Fibroblast of skin of left quadriceps (primary cell): ENCODE measurements around the gene CNIH4.
"Not testable (repeated sequence)": the region's sequence is repeated elsewhere in the genome, so short reads cannot be mapped to it uniquely, and the experiment has no call there.

Experiments
- DNase-seq, 2 experiments: peaks; one replicate each; pipeline ENCODE4 v3.0.0-alpha.2; 2013; ENCODE audit warnings: low read depth in 2 of 2

The CNIH4 gene

GRCh38 chr1:224356685-224357625, at the start of gene CNIH4:
TSS of gene CNIH4 (plus strand) at chr1:224356879. CDS start at chr1:224356925, 46 bp downstream.
- peak; percentile 91 for DNase-seq

DNA sequence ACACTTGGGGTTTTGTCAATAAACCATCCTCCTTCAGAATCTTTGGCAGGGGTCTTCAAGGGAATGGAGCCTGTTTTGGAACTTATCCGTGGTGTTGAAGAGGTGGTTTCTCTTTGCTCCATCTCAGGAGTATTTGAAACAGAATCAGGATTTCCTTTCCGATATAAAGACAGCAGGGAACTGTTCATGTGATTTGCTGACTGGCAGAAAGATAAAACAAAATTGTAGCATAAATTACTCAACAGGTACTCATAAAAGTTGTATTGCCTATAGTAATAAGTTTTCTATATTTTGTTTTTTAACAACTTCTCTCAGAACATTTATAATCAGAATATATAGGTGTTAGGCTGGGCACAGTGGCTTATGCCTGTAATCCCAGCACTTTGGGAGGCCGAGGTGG, 48.6 kb upstream of the CNIH4 start:
- no peak for DNase-seq

DNA sequence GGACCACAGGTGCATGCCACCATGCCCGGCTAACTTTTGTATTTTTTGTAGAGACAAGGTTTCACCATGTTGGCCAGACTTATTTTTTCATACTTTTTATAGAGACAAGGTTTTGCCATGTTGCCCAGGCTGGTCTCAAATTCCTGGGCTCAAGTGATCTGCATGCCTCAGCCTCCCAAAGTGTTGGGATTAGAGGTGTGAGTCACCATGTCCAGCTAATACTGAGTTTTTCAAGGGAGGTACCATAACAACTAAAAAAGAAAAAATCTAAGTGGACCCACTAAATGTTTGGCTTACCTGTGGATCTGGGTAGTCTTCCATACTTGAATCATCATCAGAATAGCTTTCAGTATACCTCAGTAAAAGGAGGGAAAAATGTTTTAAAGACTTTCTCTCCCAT, 45.2 kb upstream of the CNIH4 start:
- not testable (repeated sequence) for DNase-seq

GRCh38 chr1:224312025-224312424, 44.7 kb upstream of the CNIH4 start:
- no peak for DNase-seq

DNA sequence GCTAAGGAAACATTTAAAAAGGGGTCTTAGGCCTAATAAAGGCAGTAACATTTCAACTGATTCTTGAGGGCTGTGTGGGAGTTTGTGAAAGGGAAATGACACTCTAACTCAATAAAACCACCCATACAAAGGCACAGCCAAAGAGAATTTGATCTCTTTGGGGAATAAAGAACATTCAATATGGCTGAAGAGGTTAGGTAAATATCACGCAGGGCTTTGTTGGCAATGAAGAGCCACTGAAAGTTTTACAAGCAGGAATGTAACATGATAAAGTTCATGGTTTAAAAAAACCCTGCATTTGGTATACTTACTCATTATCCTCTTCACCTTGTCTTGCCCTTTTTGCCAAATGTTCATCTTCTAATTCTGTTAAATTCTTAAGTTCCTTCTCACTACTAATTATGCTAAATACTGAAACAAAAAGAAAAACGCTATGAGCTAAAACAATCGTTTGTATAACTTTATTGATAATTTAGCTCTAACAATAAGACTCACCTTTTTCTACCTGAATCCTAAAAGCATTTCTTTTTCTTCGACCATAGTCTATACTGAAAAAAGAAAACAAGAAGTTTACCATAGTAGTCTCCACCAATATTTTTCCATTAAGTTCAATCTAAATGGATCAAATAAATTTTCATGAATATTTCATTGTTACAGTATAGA, 39.2 kb upstream of the CNIH4 start:
- DNase-seq, result no peak

- DNase-seq, result no peak
Observed at GRCh38 chr1:224321706-224322105, 35.0 kb upstream of the CNIH4 start.

DNA sequence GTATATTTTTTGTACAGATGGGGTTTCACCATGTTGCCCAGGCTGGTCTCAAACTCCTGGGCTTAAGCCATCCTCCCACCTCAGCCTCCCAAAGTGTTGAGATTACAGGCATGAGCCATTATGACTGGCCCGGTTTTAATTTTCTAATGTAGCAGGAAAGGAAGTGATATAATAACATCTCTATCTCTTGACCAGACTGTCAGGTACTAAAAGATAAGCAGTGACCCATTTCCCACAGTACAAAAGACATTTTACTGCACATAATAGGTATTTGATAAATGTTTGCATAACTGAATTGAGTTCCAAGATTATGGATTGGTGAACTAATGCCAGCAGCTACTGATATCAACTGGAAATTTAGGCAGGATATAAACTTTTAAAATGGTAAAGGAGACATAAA, 30.7 kb upstream of the CNIH4 start:
- no peak for DNase-seq

DNA sequence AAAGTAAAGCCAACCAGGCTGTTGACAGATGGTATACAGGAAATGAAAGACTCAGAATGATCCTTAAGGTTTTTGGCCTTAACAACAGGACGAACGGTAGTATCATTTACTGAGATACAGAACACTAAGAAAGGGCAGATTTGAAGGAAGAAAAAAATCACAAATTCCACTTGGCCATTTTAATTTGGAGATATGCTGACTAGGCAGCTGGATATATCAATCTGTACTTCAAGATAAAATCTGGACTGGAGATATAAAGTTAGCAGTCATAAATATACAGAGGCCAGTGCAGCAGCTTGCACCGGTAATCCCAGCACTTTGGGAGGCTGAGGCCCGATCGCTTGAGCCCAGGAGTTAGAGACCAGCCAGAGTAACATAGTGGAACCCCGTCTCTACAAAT, 28.0 kb upstream of the CNIH4 start:
- DNase-seq, result no peak

GRCh38 chr1:224329484-224329841, 27.2 kb upstream of the CNIH4 start:
- DNase-seq, result no peak

DNA sequence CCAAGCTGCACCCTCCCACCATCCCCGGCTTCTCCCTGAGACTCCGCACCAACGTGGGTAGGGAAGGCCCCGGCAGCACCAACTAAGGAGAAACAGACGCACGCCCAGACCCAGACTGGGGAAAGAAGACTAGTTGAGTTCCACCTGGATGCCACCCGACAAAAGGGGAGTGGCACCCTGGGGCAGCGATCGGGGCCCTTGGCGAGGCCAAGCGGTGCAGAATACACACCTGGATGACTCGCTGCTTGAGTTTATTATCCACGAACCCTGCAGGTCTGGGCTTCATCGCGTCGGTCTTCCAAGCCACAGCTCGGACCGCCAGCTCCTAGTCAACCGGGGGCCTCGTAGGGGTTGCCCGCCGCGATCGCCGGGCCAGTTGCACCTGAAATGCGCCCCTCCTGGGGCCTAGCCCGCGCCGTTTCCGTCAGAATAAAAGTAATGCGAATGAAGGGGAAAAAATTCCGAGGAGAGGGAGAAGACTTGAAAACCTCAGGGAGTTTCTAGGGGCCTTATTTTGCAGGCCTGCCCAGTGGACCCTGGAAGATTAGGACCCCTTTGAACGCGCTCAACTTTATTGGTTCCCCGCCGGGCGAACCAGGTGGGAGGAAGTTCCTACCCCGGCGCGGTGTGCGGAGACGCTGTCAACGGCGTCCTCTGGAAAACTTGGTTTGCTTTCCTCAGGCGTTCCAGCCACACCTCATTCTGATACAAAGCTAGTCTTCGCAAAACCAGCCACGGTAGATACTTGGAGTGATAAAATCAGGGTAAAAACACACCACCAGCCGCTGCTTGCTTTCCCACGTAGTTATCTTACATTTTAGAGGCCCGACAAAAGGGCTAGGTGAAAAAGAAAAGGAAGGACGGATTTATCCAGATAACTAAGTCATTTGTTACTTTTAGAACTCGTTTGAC, 26.6 kb upstream of the CNIH4 start, which contains the start of gene NVL:
Gene NVL, minus strand, starts transcription at position 331 of the 912 bp plus-strand sequence. Its CDS starts 45 bp downstream, at position 286.
- peak; percentile 75 to 80 for DNase-seq

GRCh38 chr1:224331326-224331725, 25.4 kb upstream of the CNIH4 start:
- no peak for DNase-seq

DNA sequence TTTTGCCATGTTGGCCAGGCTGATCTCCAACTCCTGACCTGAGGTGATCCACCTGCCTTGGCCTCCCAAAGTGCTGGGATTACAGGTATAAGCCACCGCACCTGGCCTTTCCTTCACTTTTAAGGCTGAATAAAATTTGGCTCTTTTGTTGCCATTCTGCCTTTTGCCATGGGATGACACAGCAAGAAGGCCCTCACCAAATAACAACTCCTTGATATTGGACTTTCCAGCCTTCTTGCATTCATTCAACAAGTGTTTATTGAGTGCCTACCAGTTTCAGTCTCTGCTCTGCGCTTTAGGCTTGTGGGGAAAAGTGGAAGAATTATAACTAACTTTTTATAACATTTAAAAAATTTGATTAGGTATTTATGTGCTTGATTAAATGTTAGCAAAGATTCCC, 24.9 kb upstream of the CNIH4 start:
- no peak for DNase-seq

DNA sequence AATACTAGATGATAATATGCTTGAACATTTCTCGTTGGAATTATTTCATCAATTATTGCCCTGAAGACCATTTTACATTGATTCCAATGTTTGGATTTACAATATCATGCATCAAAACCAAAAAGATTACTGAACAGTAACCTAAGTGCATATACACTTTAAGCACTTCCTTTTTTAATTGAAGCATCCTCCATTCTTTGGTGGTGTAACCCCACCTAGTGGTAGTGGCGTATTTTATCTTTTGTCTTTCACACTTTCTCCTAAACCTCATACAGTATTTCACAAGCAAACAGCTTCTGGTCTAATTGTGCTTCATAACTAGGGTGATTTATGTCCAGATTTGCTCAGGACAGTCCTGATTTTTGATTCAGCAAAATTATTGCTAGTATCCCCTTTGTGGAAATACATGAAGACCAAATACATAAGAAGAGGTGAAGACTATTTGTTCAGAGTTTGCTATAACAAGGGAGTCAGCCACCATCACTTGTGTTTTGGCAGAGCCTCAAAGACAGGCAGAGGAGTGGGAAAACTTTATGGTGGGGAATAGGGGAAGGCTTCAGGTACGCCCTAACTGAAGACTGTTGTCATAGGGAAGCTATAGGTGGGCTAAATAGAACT, 23.3 kb upstream of the CNIH4 start:
- DNase-seq, result peak in 1 of 2 experiments; percentile 35

- DNase-seq, result peak in 1 of 2 experiments; percentile 13
Observed at GRCh38 chr1:224333939-224334786, 22.5 kb upstream of the CNIH4 start.

GRCh38 chr1:224338150-224338838, 18.4 kb upstream of the CNIH4 start:
- no peak for DNase-seq

DNA sequence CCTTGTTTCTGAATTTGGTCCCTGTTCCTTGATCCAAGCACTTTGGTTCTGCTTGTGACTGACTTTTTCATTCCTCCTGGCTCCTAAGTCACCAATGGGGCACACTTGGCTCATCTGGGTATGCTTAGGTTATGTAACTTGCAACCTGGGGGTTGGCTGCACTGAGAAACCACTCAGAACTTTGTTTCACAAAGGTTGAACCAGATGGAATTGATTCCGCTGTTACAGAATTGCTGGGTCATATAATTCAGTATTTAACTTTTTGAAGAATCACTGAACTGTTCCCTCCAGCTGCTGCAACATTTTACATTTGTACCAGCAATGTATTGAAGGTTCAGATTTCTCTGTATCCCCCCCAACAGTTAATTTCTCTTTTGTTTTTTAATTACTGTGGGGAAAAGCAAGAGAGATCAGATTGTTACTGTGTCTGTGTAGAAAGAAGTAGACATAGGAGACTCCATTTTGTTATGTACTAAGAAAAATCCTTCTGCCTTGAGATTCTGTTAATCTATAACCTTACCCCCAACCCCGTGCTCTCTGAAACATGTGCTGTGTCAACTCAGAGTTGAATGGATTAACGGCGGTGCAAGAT, 17.1 kb upstream of the CNIH4 start:
- DNase-seq, result no peak

DNA sequence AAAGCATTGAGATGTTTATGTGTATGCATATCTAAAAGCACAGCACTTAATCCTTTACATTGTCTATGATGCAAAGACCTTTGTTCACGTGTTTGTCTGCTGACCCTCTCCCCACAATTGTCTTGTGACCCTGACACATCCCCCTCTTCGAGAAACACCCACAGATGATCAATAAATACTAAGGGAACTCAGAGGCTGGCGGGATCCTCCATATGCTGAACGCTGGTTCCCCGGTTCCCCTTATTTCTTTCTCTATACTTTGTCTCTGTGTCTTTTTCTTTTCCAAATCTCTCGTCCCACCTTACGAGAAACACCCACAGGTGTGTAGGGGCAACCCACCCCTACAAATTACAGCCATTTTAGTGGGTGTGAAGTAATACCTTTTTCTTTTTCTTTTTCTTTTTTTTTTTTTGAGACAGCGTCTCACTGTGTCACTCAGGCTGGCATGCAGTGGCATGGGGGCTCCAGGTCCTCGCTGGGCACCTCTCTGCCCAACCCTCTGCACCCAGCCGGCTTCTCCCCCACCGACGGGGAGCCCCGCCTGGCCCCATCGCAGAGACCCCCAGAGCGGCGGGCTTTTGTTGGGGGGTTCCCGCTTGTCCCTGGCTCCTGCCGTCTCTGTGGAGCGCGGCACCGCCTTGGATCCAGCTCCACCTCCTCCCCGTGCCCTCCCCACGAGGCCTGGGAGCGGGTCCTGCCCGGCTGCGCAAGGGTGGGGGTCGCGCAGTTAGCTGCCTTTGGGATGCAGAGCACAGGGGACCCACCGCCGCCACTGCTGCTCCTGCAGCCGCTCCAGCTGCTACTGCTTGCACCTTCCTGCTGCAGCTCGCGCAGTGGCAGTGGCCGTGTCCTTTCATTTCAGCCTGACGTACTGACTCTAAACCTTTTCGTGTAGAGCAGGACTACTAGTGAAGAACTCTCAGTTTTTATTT, 16.0 kb upstream of the CNIH4 start:
- not testable (repeated sequence) for DNase-seq

DNA sequence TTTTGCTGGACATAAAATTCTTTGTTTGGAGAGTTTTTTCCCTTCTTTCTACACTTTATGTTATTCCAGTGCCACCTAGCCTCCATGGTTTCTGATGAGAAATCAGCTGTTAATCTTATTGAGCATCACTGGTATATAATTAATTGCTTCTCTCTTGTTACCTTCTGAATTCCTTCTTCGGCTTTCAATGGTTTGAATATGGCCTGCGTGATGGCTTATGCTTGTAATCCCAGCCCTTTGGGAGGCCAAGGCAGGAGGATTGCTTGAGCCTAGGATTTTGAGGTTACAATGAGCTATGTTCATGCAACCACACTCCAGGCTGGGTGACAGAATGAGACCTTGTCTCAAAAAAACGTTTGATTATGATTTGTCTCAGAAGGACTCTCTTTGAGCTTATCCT, 13.0 kb upstream of the CNIH4 start:
- DNase-seq, result no peak
